ENCODE results near the gene EDN1.
"Not testable (repeated sequence)": the region's sequence is repeated elsewhere in the genome, so short reads cannot be mapped to it uniquely, and the experiment has no call there.

Gene EDN1

GRCh38 chr6:12328701-12329100 is 38.5 kb downstream of the EDN1 start:
- no peak for DNase-seq

DNA sequence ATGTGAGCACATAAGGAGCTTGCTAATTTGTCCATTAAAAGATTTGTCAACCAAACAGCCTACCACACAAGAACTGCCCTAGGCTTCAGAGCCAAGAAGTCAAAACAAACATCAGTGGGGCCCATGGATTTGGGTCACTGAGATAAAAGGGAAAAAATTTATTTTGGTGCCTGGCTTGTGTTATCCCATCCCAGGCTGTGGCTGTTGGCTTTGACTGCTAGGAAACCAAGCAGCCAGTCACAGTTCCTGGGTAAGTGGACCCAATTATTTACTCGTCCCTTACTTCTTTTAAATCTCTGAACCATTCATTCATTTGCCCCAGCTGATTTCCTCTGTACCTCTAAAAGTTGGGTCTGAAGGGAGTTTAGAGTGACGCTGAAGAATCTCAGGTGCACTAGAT is 41.3 kb downstream of the EDN1 start:
- DNase-seq: no peak

DNA sequence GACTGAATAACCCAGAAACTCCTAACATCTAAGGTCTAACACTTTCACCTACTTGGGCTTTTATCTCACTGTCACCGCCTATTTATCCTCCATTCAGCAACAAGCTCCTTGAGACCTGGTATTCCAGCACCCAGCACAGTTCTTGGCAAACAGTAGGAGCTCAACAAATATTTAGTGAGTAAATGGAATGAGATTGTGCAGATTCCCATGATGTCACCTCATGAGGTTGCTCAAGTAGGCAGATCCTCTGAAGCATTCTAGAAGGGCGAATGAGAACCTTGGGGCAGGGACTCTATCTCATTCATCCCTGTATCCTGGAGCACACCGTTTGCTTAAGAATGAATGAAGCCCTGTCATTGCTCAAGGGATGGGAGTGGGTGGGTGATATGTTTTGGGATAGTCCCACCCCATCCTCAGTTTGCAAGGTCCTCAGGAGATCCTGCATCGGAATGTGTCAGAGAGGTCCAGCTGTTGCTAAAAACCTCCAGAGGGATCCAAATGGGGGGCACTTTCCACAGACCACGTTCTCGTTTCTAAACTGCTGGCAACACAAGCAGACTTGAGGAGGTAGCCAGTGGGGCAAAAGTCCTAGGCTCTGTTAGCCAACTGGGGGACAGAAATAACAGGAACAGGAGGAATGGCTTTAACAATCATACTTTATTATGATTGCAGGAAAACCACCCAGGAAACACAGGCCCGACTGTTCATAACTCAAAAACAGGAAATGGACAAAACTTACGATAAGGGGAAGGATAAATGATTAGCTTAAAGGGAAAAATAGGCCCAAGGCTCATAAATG is 42.0 kb downstream of the EDN1 start:
- no peak for DNase-seq

DNA sequence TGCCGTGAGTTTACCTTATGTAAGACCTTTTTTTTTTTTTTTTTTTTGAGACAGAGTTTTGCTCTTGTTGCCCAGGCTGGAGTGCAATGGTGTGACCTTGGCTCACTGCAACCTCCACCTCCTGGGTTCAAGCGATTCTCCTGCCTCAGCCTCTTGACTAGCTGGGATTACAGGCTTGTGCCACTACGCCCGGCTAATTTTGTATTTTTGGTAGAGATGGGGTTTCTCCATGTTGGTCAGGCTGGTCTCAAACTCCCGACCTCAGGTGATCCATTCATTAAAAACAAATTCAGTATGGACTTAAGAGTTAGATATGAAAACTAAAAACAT is 42.6 kb downstream of the EDN1 start:
- not testable (repeated sequence) for DNase-seq

DNA sequence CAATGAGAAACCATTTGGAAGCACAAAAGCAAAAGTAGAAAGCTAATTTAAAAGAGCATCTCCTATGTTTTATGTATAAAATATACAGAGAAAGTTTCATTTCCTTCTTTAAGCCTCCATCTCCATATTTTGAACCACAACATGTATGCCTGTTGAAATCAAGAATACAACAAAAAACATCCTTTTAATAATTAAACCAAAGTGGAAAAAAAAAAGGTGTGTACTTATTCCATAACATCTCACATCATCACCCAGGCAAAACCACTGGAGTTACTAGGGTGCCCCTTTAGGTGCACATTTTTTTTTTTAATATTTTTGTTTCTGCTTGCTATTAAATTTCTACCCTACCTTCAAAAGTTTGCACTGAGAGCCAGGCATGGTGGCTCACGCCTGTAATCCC is 43.0 kb downstream of the EDN1 start:
- DNase-seq: no peak

GRCh38 chr6:12334526-12335130 is 44.5 kb downstream of the EDN1 start:
- DNase-seq: no peak

GRCh38 chr6:12335131-12335527 is 45.0 kb downstream of the EDN1 start:
- DNase-seq: no peak

DNA sequence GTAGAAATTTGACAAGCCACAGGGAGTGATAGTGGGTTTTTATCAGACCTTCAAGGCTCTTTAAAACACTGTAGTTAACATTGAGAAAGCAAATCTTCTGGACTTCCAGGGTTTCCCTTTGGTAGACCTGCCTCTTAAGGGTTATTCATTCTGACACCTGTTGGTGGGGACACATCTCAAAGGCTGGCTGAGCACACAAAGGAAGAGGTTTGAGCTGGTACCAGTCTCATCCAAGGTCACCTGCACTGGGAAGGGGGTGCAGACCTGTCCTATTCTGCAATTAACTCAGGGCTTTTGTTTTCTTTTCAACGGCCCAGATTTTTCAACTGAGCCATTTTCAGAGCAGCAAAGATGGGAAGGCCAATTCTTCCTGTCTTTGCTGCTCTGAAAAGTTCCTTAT is 45.6 kb downstream of the EDN1 start:
- no peak for DNase-seq

- DNase-seq: no peak
These were observed 46.2 kb downstream of the EDN1 start for GRCh38 chr6:12336121-12336971.

GRCh38 chr6:12339022-12339421 is 48.9 kb downstream of the EDN1 start:
- DNase-seq: no peak

DNA sequence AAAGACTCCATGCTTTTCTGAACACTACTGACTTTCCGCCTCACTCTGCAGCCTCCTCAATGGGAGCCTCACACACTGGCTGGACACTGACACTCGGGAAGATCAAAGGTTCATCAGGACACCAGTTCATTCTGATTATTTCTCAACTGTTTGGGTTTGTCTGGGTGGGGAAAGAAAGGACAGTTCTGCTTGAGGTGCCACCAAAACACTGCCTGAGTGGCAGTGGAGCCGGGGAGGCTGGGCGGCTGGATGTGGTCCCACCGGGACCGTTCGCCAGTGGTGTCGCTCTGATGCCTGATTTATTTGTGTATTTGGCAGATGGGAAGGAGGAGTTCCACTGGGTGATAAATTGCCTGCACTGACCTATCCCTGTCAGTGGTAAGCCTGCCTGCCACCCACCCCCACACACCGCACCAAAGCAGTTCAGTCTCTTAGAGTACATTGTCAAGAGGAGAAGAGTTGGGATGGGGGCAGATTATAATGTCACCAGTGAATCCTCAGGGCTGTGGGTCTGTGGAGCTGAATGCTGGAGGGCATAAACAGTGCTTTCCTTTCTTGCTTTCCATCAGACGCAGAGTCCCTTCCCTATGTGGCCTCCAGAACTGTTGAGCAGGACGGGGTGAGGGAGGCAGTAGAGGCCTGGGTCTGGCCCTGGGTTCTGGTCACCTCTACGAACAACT is 49.8 kb downstream of the EDN1 start:
- DNase-seq: no peak

- no peak for DNase-seq
These were observed 50.3 kb downstream of the EDN1 start for GRCh38 chr6:12340488-12340818.

DNA sequence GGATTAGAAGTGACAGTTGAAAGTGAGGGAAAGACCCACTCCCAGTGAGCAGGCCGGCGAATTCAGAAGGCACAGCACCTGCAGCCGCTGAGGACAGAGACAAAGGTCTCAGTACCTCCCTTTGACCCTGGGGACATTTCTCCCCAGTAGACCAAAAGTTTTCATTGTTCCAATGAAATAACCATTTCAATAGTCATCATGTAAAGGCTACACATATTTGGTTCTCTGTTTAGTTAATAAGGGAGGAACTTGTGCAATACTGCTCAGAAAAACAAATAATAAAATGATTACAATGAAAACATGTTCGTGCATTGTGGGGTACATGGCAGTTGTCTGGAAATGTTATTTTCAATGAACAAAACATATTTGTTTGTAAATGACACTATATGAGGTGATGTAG is 52.5 kb downstream of the EDN1 start:
- no peak for DNase-seq

DNA sequence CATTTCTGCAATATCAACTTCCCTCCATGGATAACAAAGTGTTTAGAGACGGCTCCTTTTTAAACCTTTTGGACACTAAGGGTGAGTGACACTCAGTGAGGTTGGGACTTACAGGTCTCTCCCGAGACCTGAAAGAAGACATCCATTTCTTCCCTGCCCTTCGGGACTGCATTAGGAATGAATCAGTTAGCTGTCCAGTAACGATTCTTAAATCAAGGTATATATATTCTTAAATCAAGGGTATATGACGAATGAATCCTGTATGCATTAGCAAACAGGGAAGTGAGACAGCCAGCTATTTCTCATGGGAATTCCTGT is 52.9 kb downstream of the EDN1 start:
- no peak for DNase-seq

GRCh38 chr6:12343440-12344162 is 53.4 kb downstream of the EDN1 start:
- DNase-seq: no peak

GRCh38 chr6:12344296-12344695 is 54.1 kb downstream of the EDN1 start:
- no peak for DNase-seq

DNA sequence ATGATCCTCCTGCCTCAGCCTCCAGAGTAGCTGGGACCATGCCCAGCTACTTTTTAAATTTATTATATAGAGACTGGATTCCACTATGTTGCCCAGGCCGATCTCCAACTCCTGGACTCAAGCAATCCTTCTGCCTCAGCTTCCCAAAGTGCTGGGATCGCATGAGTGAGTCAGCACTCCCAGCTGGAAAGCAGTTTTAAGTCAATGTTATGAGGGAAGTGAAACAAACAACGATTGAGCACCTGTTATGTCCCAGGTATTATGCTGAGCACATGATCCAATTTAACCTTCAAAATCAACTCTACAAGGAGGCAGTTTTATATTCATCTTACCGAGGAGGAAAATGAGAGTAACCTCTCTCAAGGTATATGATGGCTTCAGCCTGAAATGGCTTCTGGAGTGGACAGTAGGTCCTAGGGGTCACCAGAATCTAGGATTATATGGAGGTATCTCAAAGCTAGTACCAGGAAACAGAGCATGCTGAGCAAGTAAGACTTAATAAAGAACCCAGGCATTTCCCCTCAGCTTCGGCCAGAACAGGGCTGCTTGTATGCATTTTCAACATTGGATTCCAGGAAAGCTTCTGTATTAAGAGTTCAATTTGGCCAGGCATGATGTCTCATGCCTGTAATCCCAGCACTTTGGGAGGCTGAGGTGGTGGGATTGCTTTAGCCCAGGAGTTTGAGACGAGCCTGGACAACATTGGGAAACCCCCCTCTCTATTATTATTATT is 55.0 kb downstream of the EDN1 start:
- DNase-seq: no peak

GRCh38 chr6:12345694-12346058 is 55.5 kb downstream of the EDN1 start:
- no peak for DNase-seq

Data from activated CD4-positive, alpha-beta T cell treated with anti-CD3 and anti-CD28 coated beads for 48 hours (primary cell).